ENCODE measurements around the gene PRR3. TPM values are rescaled to one million over a fixed set of nuclear protein-coding genes. Genes with fewer than 3 reads are reported as not detected.

Gene PRR3
- total RNA-seq, 1 donor from 2014 or later, result 13.7 TPM

DNA sequence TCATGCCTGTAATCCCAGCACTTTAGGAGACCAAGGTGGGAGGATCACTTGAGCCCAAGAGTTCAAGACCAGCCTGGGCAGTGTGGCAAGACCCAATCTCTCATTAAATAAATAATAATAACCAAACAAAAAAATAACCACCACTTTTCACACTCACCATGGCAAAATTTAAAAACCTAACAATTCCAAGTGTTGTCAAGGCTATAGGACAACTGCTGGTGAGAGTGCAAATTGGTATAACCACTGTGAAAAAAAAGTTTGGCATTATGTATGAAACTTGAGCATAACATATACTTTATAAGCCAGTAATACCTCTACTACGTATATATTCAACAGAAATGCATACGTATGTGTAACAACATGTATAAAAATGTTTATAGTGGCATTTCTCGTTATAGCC lies 3.8 kb downstream of the PRR3 start:
- H3K4me1 ChIP-seq, result peaks cover 6% of the 10 kb centered on the region
- H3K9me3 ChIP-seq (ENCODE audit: low read depth), result no peaks in the 10 kb centered on the region
- H3K4me3 ChIP-seq, result no peak overlapping the region
- no peak overlapping the region for H3K4me2 ChIP-seq
- Mint-ChIP-seq H3K4me1 (peaks cover 19% of the 10 kb centered on the region), H3K27ac (no peak overlapping the region), H3K36me3 (peaks cover 17% of the 10 kb centered on the region), H3K4me3 (no peak overlapping the region), H3K27me3 (ENCODE audit: insufficient read depth, low read depth) (peaks cover 2% of the 10 kb centered on the region), H3K9me3 (no peaks in the 10 kb centered on the region)
- H3F3A ChIP-seq (ENCODE audit: low read depth), result peaks cover 25% of the 10 kb centered on the region
- TF ChIP-seq EZH2 (IDR thresholded peaks at IDR 0.05), result no peak
- no peak for TF ChIP-seq EZH2phosphoT487 (IDR thresholded peaks at IDR 0.05)
- TF ChIP-seq, protein P1, sequence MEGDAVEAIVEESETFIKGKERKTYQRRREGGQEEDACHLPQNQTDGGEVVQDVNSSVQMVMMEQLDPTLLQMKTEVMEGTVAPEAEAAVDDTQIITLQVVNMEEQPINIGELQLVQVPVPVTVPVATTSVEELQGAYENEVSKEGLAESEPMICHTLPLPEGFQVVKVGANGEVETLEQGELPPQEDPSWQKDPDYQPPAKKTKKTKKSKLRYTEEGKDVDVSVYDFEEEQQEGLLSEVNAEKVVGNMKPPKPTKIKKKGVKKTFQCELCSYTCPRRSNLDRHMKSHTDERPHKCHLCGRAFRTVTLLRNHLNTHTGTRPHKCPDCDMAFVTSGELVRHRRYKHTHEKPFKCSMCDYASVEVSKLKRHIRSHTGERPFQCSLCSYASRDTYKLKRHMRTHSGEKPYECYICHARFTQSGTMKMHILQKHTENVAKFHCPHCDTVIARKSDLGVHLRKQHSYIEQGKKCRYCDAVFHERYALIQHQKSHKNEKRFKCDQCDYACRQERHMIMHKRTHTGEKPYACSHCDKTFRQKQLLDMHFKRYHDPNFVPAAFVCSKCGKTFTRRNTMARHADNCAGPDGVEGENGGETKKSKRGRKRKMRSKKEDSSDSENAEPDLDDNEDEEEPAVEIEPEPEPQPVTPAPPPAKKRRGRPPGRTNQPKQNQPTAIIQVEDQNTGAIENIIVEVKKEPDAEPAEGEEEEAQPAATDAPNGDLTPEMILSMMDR (IDR thresholded peaks at IDR 0.05), result no peak
- no peak overlapping the region for H3K27ac ChIP-seq
- no peak overlapping the region for H3K9ac ChIP-seq
- H2AFZ ChIP-seq (replicated peaks), result no peak overlapping the region
- H4K20me1 ChIP-seq (ENCODE audit: low read depth), result peaks cover 10% of the 10 kb centered on the region
- peaks cover 6% of the 10 kb centered on the region for H3K36me3 ChIP-seq
- peaks cover 31% of the 10 kb centered on the region for H3K79me2 ChIP-seq (ENCODE audit: low read depth)
- no peak for DNase-seq (ENCODE audit: low spot score)
- no peaks in the 10 kb centered on the region for H3K27me3 ChIP-seq

DNA sequence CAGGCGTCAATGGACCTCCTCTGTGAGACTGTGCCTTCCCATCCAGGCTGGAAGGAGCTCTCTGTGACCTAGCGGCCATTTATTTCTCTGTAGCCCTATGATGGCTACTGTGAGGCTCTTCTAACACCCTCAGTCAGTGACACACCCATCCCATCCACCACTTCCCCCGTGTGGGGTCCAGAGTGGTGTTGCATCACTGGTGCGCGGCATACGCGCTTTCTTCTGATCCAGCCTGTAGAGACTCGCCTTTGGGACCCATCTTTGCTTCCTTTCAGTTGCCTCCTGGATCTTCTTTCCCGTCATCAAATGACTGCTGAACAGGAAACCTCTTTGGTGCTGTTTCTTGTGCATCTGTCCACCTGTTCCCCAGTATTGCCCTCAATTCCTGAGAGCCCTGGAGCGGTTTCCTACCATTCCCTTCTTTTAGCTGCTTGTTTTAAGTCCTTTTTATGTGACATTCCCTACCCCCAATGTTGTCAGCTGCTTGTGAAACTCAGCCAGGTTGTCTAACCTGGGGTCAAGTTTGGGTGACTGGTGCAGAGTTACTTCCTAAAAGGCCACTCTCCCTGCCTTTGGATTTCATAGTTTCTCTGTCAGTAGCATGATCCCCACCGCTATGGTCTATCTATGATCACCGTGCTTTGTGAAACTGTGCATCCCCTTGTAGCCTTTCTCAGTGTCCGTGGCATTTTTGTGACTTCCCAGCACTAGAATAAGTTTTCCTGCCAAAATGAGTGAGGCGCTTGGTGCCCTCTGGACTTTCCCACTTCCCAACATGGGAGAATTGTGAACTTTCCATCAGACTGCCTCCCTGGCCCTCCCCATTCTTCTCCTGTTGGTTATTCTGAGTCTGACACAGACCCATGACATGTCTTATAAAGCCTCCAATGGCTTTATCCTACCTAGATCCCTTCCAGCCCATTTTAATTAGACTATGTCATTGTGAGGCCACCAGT lies 5.7 kb downstream of the PRR3 start:
- no peak overlapping the region for H2AFZ ChIP-seq (replicated peaks)
- no peak overlapping the region for H3K9ac ChIP-seq
- no peak overlapping the region for H3K4me3 Mint-ChIP-seq
- H3K4me2 ChIP-seq, result no peak overlapping the region
- peaks cover 7% of the 10 kb centered on the region for H4K20me1 ChIP-seq (ENCODE audit: low read depth)
- H3K27me3 Mint-ChIP-seq (ENCODE audit: insufficient read depth, low read depth), result peaks cover 3% of the 10 kb centered on the region
- no peak overlapping the region for H3K27ac ChIP-seq
- no peaks in the 10 kb centered on the region for H3K9me3 Mint-ChIP-seq
- H3K9me3 ChIP-seq (ENCODE audit: low read depth), result no peaks in the 10 kb centered on the region
- no peak for DNase-seq (ENCODE audit: low spot score)
- peaks cover 25% of the 10 kb centered on the region for H3K79me2 ChIP-seq (ENCODE audit: low read depth)
- no peak overlapping the region for H3K27ac Mint-ChIP-seq
- H3K4me3 ChIP-seq, result no peak overlapping the region
- peaks cover 6% of the 10 kb centered on the region for H3K36me3 ChIP-seq
- H3F3A ChIP-seq (ENCODE audit: low read depth), result peaks cover 11% of the 10 kb centered on the region
- H3K27me3 ChIP-seq, result no peaks in the 10 kb centered on the region
- TF ChIP-seq, protein P1 (IDR thresholded peaks at IDR 0.05), result no peak
- TF ChIP-seq EZH2 (IDR thresholded peaks at IDR 0.05), result no peak
- no peak for TF ChIP-seq EZH2phosphoT487 (IDR thresholded peaks at IDR 0.05)
- peaks cover 10% of the 10 kb centered on the region for H3K4me1 Mint-ChIP-seq
- H3K4me1 ChIP-seq, result peaks cover 6% of the 10 kb centered on the region
- peaks cover 15% of the 10 kb centered on the region for H3K36me3 Mint-ChIP-seq

DNA sequence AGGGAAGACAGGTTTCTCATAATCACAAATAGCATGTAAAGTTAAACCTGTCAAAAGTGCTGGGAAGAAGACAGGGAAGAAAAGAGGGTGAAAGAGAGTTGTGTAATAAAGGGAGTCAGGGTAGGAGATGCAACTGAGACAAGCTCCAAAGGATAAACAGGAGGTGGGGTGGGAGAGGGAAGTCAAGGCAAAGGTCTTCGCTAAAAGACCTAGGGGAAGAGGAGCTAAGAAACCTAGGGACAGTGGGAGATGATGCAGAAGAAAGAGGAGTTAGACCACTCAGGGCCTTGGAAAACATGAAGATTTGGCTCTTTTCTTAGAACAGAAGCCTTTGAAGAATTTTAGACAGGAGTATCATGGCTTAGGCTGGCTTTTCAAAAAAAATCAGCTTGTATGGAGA lies 7.0 kb downstream of the PRR3 start:
- Histone ChIP-seq H3K4me2 (no peak overlapping the region), H4K20me1 (ENCODE audit: low read depth) (no peaks in the 10 kb centered on the region), H3K9ac (no peak overlapping the region), H3K27me3 (no peaks in the 10 kb centered on the region), H3K79me2 (ENCODE audit: low read depth) (peaks cover 11% of the 10 kb centered on the region), H3K27ac (no peak overlapping the region), H3F3A (ENCODE audit: low read depth) (peaks cover 11% of the 10 kb centered on the region), H3K4me1 (no peaks in the 10 kb centered on the region), H3K4me3 (no peak overlapping the region), H3K9me3 (ENCODE audit: low read depth) (no peaks in the 10 kb centered on the region), H2AFZ (replicated peaks) (no peak overlapping the region), H3K36me3 (peaks cover 6% of the 10 kb centered on the region)
- no peaks in the 10 kb centered on the region for H3K9me3 Mint-ChIP-seq
- H3K36me3 Mint-ChIP-seq, result peaks cover 15% of the 10 kb centered on the region
- peaks cover 3% of the 10 kb centered on the region for H3K27me3 Mint-ChIP-seq (ENCODE audit: insufficient read depth, low read depth)
- no peak for DNase-seq (ENCODE audit: low spot score)
- no peak overlapping the region for H3K27ac Mint-ChIP-seq
- H3K4me1 Mint-ChIP-seq, result no peaks in the 10 kb centered on the region
- no peak overlapping the region for H3K4me3 Mint-ChIP-seq
- TF ChIP-seq EZH2phosphoT487 (IDR thresholded peaks at IDR 0.05) (no peak), EZH2 (IDR thresholded peaks at IDR 0.05) (no peak)
- TF ChIP-seq, protein P1 (IDR thresholded peaks at IDR 0.05), result no peak

All from neural progenitor cell (in vitro differentiated cells).